Adrenal gland (tissue), 5 donors: ENCODE measurements around the gene HOXD9.

Experiments
- CTCF ChIP-seq, 6 experiments: fragments of 450-650 bp in 4 of 6; fragments of 200-600 bp in 2 of 6; sonication (generic) in 1 of 6; IDR thresholded peaks; 1 replicate in 5 of 6; 2 replicates in 1 of 6; pipeline versions ENCODE4 v1.5.1 to v1.8.0; 2016 to 2021; ENCODE audit warnings: antibody characterized with exemption in 6 of 6, mild to moderate bottlenecking in 2 of 6, moderate library complexity in 1 of 6
- POLR2A ChIP-seq, 2 donors: fragments of 450-650 bp; IDR thresholded peaks; one replicate each; pipeline ENCODE4 v1.6.1; 2017; ENCODE audit warnings: antibody characterized with exemption in 2 of 2, mild to moderate bottlenecking in 2 of 2, moderate library complexity in 1 of 2
- donor health status: DM: no; HTN: no; CAD: no.

- TF ChIP-seq CTCF (IDR thresholded peaks at IDR 0.05) (no peak), POLR2A (IDR thresholded peaks at IDR 0.05) (no peak)
Observed at GRCh38 chr2:176102309-176102866, 20.1 kb upstream of the HOXD9 start.
